Measurements from ENCODE around the gene ALDH1L1.
"Not testable (repeated sequence)": the region's sequence is repeated elsewhere in the genome, so short reads cannot be mapped to it uniquely, and the experiment has no call there.

ALDH1L1 gene

DNA sequence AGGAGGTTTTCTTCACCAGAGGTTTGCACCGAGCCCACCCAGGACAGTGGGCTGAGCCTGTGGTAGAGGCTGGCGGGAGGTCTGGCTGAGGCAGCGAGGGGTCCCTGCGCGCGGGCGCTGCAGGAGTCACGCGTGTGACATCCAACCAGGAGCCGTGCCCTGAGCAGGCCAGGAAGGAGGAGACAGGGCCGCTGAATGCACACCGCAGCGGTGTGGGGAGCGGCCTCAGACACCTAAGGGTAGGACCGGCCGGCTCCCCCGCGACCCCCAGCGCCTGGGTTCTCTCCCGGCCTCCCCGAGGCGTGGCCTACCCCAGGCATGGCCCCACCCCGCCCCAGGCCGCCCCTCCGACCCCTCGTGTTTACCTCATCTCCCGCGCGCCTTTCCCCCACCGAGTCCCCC lies 96.9 kb downstream of the ALDH1L1 start:
- DNase-seq (ENCODE audit: low read depth) = peak; percentile 22

DNA sequence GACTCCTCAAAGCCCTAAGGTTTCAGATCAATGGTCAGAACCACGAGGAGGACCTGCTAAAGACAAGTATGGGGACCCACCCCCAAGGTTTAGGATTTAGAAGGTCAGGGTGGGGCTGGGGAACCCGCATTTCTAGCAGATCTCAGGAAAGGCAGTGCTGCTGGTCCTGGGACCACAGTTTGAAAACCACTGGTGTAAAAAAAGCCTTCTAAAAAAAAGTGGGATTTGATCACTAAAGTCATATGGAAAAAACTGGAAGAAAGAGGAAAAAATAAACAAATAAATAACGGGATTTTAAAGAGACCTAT lies 97.3 kb downstream of the ALDH1L1 start:
- DNase-seq (ENCODE audit: low read depth) = no peak

- no peak for DNase-seq (ENCODE audit: low read depth)
Observed at GRCh38 chr3:126082362-126083137, 97.8 kb downstream of the ALDH1L1 start.

DNA sequence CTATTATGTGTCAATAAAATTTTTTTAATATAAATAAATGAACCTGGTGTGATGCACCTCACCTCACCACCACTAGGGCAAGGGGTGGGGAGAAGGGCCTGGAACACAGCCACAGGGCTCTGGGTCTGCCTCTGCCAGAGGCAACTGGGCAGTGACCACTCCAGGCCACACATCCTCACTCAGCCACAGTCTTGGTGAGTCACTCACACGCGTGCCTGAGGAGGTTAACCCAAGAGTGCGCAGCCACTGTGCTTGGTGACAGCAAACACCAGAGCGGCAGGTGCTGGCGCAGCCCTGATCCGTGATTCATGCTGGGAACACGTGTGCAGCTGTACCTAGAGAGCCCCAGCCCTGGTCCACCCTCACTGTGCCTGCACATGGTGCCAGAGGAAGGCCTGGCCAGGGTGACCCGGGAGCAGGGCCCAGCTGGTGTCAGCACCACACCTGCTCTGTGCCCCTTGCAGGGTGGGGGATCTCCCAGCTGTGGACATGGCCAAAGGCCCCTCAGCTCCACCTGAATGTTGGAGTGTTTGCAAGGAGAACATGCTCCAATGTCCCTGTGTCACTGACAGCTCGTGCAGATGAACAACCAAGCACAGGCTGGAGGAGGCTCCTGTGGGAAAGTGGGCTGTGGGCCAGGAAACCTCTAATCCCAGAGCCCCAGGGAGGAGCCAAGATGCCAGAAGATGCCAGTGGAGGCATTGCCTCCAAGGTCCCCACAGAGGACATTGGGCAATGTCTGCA lies 98.6 kb downstream of the ALDH1L1 start:
- DNase-seq (ENCODE audit: low read depth) = no peak

DNA sequence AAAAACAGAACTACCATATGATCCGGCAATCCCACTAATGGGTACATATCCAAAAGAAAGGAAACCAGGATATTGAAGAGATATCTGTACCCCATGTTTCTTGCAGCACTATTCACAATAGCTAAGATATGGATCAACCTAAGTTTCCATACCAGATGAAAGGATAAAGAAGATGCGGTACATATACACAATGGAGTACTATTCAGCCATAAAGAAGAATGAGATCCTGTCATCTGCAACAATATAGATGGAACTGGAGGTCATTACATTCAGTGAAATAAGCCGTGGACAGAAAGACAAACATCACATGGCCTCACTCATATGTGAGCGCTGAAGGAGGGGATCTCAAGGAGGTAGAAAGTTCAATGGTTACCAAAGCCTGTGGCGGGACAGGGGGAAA lies 99.4 kb downstream of the ALDH1L1 start:
- DNase-seq (ENCODE audit: low read depth) = no peak

DNA sequence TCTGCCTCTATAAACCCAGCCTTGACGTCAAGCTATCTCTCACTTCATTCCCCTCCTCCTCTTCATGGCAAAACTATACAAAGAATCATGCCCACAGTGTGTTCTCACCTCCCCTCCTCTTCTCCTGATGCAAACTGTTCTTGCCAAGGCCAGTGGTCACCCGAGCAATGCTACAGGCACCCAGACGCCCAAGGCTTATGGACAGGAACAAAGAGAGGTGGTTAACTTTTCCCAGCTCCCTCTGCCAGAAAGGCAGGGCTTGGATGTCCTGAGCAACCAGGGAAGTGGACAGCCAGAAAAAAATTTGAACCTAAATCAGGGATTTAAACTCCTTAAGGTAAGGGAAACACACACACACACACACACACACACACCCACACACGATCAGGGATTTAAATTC lies 101.5 kb downstream of the ALDH1L1 start:
- no peak for DNase-seq (ENCODE audit: low read depth)

DNA sequence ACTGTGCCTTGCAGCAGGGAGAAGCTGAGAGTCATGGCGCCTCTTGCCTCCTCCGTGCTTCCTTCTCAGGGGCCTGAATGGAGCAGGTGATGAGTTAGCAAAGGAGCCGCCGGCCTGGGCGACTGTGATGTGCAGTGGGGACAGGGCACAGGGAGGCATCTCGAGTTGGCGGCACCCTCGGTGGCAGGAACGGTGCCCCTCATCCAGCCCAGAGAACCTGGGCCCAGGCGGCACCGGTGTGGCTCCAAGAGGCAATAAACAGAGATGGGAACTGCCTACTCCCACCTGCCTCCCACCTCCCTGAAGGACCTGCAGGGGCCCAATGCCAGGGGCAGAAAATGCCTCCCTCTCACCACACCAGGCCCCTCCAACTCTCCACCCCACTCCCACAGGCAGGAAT lies 102.6 kb downstream of the ALDH1L1 start:
- DNase-seq (ENCODE audit: low read depth) = no peak

- no peak for DNase-seq (ENCODE audit: low read depth)
Observed at GRCh38 chr3:126076140-126076539, 104.2 kb downstream of the ALDH1L1 start.

GRCh38 chr3:126070146-126070545 lies 110.2 kb downstream of the ALDH1L1 start:
- no peak for DNase-seq (ENCODE audit: low read depth)

DNA sequence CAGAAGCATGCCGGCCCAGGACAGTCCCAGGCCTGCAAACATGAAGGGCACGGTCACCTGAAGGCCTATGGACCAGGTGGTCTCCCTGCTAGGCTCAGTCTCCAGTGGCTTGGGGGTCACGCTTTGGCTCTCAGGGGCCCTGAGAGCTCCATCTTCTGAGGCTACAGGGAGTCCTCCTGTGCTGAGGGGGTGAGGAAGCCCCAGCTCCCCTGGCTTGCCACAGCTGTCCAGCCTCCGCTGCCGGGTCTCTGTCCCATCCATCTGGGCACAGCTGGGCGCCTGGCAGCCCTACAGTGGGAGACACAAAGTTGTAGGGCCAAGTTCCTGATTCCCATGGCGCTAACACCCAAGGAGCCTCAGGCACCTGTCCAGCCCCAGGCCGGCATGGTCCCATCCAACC lies 112.4 kb downstream of the ALDH1L1 start:
- no peak for DNase-seq (ENCODE audit: low read depth)

GRCh38 chr3:126066676-126067075 lies 113.7 kb downstream of the ALDH1L1 start:
- DNase-seq (ENCODE audit: low read depth) = not testable (repeated sequence)

DNA sequence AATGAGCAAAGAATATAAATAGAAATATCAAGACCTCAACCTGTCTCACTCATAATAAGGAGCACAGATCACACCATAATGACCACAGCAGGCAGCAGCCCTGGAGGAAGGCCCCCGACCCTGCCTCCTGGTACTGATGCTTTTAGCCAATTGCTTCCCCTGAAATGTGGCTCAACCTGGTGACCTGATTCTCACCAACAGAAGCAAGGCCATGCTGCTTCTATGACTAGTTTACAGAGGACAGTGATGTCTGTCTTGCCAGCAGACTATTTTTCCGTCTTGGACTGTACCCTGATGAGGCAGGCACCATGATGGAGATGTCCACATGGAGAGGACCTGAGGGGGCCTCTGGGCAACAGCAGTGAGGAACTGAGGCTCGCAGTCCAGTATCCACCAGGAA lies 114.5 kb downstream of the ALDH1L1 start:
- no peak for DNase-seq (ENCODE audit: low read depth)

DNA sequence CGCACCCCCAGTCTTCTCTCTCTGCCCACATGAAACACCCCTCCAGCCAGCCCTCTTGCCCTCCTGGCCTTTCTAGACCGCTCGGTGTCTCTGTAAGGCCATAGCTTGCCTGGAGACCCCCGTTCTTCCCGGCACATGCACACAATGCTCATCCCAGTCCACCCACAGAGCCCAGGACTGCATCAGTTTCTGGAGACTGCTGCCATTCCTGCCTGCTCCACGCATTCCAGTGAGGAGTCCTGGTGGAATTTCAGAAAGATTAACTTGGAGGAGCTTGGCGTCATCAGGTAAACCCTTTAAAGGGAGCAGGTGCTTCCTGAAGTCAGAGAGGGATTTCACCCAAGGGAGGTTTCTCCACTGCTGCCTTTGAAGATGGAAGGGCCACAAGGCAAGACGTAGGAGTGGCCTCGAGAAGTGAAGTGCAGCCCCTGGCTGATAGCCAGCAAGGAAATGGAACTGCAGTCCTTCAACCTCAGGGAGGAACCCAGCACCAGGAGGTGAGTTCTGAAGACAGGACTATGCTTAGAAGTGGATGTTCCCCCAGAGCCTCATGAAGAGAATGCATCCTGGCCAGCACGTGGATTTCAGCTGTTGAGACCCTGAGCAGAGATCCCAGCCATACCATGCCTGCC lies 115.6 kb downstream of the ALDH1L1 start:
- no peak for DNase-seq (ENCODE audit: low read depth)

GRCh38 chr3:126063358-126063965 lies 116.9 kb downstream of the ALDH1L1 start:
- DNase-seq (ENCODE audit: low read depth) = no peak

- DNase-seq (ENCODE audit: low read depth) = no peak
Observed at GRCh38 chr3:126061301-126062032, 118.9 kb downstream of the ALDH1L1 start.

- DNase-seq (ENCODE audit: low read depth) = no peak
Observed at GRCh38 chr3:126060613-126061145, 119.7 kb downstream of the ALDH1L1 start.

DNA sequence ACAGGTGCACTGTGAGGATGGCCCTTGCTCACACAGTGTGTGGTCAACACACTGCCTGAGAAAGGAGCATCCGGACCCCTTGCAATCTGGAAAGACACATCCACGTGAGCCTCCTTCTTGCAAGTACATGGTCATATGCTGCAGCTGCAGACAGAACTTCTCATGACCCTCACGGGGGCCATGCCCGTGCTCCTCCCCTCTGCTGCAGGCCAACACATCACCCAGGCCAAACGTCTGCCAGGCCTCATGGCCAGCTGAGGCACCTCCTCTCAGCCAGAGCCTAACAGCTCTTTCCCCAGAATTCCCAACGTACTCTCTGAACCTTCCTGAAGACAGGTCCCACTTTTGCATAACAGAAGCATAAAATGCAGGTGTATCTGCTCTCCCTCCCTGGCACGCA lies 121.7 kb downstream of the ALDH1L1 start:
- no peak for DNase-seq (ENCODE audit: low read depth)

- no peak for DNase-seq (ENCODE audit: low read depth)
Observed at GRCh38 chr3:126057936-126058335, 122.5 kb downstream of the ALDH1L1 start.

- no peak for DNase-seq (ENCODE audit: low read depth)
Observed at GRCh38 chr3:126057501-126057819, 122.9 kb downstream of the ALDH1L1 start.

GRCh38 chr3:126056681-126057500 lies 123.5 kb downstream of the ALDH1L1 start:
- DNase-seq (ENCODE audit: low read depth) = no peak

GRCh38 chr3:126056088-126056487 lies 124.3 kb downstream of the ALDH1L1 start:
- no peak for DNase-seq (ENCODE audit: low read depth)

All from activated T-cell treated with anti-CD3 and anti-CD28 coated beads for 1 hour (primary cell).